NCI-H2196 treated with DMSO at 0.1 percent for 48 hours (cell line): Measurements from ENCODE around the gene DSCAML1.

Source experiments
- DNase-seq: peaks from one replicate; lab custom pipeline; 2025; ENCODE audit not compliant: unreplicated experiment; lab: John Stamatoyannopoulos, UW

The DSCAML1 gene

DNA sequence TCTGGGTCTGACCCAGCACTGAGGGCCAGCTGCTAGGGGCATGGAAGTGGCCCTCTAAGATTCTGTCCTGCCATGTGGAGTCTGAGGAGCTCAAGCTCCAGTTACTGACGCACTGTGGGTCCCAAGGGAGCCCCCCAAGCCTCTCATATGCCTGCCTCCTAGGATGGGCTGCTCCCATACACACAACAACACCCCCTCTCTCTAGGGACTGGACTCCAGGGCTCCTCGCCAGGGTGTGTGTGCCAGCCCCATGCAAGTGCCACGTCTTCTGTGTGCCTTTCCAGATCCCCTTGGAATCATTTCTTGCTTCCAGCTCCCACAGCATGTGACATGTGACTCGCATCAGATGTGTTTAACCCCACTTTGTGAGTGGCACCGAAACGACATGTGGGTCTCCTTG, 234.9 kb downstream of the DSCAML1 start:
- DNase-seq: no peak

DNA sequence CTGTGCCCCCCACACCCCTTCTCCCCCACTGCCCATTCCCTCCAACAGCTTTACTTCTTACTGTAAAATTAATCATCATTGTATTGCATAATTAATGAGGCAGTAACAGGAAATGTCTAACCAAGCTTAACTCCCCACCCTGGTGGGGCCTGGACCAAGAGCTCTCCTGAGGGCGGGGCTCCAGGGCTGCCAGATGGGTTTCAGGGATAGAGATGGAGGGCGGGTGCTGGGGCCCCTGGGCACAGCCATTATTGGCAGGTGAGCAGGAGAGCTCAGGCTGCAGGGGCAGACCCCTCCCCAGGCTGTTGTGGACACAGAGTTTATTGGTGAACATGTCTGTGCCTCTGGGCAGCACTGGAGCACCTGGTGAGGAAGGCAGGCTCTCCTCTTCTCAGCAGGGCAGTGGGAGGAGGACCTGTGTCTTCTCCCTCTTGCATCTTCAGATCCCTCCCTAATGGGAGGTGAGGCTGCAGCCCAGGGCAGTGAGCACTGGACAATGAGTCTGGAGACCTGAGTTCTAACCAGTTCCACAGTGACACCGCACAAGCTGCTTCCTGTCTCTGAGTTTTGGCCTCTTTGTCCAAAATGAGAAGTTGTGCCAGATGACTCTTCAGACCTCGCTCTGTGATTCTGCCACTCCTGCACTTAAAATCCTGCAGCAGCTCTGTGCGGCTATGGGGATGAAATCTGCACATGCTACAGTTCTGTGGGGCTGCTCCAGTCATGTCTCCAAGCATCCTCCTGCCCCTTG, 236.1 kb downstream of the DSCAML1 start:
- DNase-seq: no peak

DNA sequence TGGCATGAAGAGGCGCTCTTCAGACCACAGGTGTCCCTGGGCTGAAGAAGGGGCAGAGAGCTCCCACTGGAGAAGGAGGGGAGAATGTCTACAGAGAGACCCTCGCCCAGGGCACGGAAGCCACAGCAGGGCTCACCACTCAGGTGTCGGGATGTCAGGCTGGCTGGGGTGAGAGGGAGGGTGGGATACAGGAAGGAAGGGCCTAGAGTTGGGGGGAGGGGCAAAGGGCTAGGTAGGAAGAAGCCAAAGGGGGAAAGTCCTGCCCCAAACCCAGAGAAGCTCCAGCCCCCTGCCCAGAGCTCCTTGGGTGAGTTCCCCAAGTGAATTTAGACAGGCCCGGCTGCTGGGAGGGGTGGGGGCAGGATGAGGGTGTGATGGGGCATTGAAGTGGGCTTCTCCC, 237.3 kb downstream of the DSCAML1 start:
- DNase-seq: no peak

DNA sequence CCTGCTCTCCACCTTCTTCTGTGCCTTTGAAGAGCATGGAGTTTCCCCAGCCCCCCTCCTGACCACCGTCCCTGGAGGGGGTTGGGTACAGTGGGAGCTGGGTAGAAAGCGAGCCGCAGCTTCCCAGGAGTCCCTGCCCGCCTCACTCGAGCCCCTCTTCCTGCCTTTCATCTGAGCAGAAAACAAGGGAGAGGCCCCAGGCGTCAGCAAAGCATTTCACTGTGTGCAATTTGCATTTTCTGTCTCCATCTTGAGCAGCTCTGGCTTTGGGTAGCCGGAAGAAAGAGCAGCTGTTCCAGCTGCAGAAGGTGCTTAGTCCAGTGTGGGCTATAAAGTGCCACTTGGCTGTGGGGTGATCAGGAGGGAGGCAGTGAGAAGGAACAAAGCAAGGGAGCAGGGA, 239.7 kb downstream of the DSCAML1 start:
- no peak for DNase-seq

DNA sequence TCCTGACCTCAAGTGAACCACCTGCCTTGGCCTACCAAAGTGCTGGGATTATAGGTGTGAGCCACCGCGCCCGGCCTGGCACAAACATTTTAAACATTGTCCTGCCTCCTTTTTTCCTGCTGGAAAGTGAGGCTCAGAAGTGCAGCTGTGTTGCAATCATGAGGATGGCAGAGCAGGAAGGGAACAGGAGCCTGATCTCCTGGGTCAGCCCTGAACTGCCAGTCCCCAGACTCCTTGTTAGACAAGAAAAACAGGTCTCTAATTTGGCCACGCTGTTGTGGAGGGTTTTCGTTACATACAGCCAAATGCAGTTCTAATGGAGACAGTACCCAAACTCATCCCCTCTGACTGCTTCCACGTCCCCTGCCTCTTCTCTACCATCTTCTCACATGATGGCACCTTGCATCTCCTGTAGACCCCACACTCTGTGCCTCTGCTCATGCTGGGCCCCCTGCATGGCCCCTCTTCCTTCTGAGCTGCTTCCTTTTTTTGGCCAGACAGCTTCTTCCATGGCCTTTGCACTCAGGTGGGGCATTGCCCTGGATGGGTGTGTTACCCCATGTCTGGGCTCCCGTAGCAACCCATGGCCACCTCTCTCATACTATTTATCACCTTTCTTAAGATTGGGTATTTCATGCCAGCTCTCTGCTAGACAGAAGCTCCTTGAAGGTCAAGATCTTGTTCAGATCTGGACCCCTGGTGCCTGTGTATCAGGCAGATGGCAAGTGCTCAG, 242.2 kb downstream of the DSCAML1 start:
- no peak for DNase-seq

DNA sequence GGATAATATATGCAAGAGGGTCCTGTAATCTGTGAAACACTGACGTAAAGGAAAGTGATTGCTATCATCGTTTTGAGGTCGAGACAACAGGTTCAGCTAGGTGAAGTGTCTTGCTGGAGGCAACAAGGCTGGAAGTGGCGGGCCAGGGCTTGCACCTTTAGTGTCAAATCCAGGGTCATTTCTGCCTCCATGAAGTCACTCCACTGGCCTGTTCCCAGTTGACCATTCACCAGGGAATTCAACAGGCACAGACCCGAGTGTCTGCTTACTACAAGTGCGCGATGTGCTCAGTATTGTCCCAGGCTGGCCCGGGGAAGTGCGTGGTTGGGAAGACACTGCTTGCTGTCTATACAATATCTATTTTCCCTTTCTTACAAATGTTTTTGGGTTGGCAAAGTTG, 244.4 kb downstream of the DSCAML1 start:
- DNase-seq: no peak

DNA sequence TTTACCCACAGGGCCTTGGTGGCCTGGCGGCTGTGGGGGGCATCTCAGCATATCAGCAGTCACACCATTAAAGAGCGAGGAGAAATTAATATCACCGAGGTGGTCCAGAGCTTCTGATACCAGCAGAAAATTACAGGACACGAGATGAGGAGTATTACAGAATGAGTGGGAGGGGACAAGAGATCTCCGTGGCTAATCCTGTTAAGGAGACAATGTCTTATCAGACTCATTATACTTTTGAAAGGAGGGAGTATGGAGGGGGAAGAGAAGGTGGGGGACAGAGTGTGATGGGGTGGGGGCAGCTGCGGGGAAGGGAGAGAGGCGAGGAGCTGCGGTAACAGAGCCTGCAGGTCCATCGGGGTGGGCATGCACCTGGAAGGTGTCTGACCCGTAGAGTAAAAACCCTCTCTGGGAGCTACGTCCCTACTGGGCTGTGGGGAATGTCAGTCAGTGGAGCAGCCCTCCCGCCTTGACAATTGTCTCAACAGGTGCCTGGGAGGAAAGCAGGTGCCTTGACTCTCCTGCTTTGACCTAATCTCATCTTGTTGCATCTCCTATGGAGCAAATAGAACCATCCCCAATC, 245.2 kb downstream of the DSCAML1 start:
- no peak for DNase-seq

DNA sequence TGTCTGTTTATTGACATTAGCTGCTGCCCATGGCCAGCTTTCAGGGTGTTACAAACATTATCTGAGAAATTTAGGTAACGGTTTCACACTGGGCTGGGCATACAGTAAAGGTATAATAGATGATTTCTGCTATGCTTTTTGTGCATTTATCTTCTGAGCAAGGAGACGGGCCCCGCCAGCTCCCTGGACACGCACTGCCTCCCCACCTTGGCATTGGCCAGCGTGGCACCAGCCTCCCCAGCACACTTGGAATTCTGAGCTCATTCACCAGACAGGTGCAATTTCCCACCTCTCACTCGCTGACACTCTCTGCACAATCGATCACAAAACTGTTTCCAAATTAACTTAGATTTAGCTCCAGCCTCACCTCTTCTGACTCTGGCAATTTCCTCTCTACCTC, 246.6 kb downstream of the DSCAML1 start:
- DNase-seq: no peak

DNA sequence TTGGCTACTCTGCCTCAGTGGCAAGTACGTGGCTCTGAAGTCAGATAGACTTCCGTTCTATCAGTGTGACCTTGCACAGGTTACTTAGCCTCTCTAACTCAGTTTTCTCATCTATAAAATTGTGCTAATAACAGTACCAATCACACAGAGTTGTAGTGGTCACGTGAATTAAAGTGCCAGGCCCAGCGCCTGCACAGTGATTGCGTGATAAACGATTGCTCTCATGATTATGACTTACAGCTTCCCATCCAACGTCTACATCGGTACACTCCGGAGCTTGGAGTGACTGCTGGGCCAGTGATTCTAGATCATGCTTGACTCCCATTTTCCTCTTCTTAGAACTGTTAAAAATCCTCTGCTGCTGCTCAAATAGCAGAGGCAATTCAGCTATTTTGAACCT, 247.6 kb downstream of the DSCAML1 start:
- DNase-seq: no peak

DNA sequence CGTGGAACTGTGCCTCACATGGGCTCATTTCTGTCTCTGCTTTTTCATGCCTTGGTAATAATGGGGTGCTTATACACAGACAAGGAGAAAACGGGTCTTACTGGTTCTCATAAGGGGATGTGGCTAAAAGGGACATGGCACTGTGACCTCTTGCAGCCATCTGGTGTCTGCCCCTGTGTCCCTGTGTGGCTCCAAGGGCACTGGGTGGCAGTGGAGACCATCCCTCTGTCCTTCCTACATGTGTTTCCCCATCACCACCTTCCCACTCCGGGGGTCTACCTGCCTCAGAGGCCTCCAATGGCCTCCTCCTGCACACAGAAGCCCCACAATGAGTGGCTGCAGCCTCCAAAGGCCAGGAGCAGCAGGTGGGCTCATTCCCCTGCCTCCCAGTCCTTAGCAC, 248.1 kb downstream of the DSCAML1 start:
- DNase-seq: no peak

DNA sequence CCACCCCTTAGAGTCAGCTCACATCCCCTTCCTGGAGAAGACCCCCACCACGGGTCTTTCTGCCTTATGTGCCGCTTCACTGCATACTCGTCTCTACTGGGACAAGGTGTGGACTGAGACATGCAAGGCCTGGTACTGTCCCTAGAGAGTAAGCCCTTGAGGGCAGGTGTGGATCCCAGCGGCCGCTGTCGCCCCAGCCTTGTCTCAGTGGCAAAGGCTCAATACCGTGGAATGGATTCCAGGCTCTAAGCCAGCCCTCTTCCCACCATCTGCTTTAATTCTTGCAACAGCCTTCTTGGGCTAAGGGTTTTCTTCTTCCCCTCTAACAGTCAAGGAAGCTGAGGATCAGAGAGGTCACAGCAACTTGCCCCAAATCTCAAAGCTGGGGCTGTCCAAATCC, 249.1 kb downstream of the DSCAML1 start:
- DNase-seq: no peak

DNA sequence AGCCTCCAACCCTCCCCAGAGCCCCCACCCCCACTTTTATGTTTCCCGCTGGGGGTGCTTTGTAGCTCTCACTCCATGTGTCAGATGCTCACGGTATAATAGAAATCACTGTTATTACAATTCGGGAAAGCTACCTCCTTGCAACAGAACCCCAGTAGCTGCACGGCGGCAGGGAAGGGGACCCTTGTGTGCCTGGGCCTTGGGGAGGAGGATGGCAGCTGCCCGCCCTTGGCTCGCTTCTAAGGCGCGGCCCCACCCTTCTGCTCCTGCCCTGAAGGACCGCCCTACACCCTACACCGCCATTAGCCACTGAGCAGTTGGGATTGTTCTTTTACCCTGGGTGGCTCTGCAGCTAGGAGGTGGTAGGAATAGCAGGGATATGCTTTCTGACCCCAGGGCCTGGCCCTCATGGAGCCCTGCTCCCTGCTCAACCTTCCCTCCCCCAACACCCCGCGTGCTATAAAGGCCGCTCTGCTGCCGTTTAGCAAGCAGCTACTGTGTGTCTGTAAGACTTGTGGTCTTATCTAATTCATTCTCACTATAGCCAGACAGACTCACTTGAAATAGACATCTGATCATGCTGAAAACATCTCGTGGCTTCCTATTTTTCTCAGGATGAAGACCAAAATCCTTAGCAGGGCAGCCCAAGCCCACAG, 249.7 kb downstream of the DSCAML1 start:
- no peak for DNase-seq

DNA sequence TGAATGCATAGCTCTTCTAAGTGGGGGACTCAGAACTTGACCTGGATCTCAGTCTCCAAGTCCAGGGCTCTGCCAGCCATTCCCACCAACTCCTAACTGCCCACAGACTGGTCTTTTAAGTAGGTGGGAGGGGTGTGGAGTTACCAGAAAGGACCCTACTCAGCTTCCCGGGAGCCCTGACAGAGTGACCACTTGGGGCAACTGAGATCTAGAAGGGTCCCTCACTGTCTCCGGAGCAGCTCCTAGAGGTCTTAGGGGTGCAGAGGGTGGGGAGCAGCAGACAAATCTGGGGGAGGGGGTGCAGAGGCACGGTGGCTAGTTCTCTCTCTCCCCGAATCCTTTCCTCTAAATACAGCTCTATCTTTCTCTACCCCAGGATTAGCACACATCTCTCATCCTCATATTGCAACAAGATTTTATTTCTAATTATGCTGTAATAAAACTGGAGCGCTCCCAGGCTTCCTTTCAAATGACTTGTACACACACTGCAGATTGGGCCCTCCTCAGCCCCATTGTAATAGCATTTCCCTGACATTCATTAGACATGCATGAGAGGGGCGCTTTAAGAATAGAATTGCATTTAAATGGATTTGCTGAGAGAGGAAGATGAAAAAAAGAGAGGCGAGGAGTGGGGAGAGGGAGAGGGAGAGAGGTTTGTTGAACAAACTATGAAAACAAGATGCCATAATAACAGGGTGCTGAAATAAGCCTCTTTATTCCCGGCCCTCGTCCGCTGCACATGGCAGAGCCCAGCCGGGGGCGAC, 250.4 kb downstream of the DSCAML1 start:
- no peak for DNase-seq

DNA sequence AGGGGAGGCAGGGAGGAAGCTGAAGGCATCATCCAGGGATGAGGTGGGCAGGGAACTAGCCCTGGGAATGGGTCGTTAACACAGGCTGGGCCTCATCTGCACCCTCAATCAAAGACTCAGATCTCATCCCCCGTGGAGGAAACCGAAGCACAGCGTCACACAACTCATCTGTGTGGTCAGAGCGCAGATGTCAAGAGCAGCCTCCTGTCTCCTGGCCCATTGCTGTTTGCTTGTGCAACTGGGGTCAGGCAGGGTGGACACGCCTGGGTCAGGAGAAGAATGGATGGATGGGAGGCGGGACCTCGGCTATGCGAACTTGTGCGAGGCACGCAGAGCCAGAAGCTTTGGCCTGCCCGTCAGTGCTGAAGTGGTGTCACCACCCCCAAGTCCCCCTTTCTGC, 251.3 kb downstream of the DSCAML1 start:
- no peak for DNase-seq

DNA sequence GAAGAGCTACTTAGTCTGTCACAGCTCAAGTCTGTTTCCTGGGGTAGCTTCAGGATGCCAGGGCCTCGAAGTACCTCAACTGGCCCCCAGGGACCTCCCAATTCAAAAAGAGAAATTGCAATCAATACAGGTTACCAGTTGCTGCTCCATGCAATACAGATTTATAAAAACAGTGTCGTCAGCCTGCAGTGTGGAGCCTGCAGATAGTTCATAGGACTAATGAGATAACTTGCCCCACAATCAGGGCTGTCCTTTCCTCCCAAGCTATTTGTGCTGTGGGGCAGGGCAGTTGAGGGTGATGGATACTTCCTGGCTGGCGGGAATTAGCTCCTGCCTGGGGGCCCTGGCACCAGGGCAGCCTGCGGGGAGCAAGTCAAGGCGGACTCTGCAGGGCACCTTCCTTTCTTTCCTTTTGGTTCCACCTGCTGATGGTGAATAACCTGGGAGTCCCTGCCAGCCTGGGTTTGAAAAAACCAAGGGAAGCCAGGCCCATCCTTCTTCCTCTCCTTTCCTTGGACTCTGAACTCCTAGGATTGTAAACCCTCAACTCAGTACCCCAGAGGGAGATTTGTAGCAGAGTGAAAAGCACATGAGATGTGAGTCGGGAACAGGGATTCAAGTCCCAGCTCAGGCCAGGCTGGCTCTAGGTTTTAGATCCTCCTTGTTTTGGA, 252.8 kb downstream of the DSCAML1 start:
- no peak for DNase-seq

DNA sequence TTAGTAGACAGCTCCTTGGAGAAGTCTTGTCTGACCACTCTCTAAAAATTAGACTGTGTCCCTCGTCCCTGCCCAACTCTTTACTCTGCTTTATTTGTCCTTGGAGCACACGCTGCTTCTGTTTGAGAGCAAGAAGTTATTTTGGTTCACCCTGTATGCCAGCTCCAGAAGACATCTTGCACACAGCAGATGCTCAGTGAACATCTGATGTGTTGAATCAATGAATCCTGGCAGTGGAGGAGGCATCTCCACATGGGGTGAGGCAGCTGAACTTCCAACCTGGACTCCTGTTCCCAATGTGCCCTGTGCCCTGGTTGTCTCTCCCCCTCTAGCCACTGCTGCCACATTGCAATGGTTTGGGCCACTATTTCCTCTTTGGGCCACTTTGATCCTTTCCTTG, 255.8 kb downstream of the DSCAML1 start:
- no peak for DNase-seq

DNA sequence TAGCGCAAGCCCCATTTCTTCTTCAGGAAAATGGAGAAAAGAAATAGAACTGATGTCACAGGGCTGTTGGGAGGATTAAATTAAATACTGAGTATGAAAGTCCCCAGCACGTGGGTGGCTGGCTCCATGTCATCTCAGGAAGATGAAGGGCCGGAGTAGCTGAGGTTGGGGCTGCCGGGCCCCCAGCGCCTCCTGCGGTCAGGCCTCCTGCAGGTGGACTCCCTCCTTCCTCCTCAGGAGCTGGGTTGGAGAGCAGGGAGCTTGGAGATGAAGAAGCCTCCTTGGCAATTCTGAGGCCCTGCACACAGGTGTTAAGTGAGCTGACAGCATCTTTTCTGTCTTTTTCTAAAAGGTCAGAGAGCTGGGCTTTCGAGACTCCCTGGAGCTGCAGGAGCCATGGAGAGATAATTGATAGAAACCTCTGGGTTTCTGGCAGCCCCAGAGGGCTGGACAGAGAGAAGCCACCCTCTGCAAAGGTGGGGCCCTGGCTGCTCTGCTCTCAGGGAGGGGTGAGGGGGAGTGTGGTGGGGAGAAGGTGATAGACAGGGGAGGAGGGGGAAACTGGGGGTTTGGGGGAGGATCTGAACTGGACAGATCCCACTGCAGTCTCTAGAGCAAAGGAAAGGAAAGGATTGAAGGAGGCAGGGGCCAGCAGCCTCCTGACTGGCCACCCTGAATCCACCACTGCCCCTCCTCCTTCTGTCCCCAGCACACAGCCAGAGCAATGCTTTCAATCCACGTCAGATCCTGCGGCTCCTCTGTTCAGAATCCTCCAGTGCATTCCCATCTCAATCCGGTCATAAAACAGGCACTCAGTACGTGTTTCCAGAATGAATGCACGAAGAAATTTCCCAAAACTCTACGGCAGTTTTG, 258.5 kb downstream of the DSCAML1 start:
- DNase-seq: no peak

DNA sequence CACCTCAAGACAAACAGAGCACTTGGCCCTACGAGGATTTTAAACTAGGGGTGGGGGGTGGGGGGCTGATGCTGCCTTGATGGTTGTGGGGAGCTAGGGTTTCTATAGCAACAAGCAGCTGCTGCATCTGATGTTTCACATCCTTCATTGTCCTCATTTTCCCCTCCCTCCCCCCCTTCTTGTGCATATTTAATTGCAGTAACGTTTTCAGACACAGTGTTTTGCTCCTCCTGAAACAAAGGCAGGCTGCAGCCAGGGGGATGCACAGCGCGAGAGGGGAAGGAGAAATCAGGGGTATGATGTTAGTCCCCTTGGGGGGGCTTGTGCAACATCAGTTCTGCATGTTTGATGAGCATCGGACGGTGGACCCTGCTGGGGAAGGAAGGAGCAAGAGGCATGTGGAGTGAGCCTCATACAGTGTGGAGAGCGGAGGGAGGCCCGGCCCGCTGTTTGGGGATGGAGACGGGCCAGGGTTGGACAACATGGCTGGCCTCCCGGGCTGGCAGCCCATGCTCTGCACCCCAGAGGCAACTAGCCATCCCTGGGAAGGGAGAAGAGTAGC, 261.1 kb downstream of the DSCAML1 start:
- peak; percentile 59 for DNase-seq

DNA sequence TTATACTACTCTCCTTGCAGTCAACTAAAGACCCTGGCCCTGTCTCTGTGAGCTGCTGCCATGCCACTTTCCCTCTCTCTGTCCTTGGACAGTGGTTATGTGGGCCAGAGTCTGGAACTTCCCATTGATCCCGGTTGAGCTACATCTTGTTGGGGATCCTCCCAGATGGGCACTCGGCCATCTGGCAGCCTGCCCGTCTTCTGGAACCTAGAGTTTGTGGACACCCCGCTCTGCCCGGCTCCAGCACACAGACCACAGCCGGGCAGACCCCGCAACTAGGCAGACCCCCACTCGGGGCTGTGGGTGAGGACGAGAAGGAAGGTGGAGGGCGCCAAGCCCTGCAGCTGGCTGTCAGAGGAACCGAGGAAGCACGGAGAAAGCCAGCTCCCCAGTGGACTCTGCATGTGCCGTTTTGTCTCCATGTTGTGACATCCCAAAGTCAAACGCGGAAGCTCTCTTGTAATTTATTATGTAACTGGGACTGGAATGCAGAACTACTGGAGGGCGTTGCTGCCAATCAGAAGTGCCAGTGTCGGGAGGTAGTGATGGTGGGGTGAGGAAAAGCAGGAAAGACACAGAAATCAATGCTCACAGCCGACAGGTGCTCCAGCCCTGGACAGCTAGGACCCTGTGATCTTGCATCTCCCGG, 261.7 kb downstream of the DSCAML1 start:
- DNase-seq: peak; percentile 59
